Calu3 (cell line): ENCODE results near the gene MMP20. TPM values are rescaled to one million over a fixed set of nuclear protein-coding genes. Genes with fewer than 3 reads are reported as not detected.
A peak's percentile ranks its signal among the peaks of the same experiment; 100 is the strongest.

ENCODE experiments used
- BruUV-seq: library from RNA; stranded (reverse); fragments of 400-500 nt; replicated peaks from 2 replicates; lab custom pipeline; 2021; lab: Mats Ljungman, UMichigan
- CTCF ChIA-PET: fragments of 300-600 bp; sonication (Branson Sonifier 250); formaldehyde crosslinking; loops from one replicate; lab custom pipeline; 2022; ENCODE audit warnings: antibody characterized with exemption; lab: Charles Lee
- DNase-seq: peaks from one replicate; pipeline ENCODE4 v3.0.0; 2022
- H3K27ac Mint-ChIP-seq: one replicate; pipeline ENCODE4 v1.8.0; 2022; ENCODE audit warnings: mixed read lengths; ENCODE audit not compliant: unreplicated experiment
- H3K27me3 Mint-ChIP-seq: one replicate; pipeline ENCODE4 v1.8.0; 2022; ENCODE audit warnings: mixed read lengths; ENCODE audit not compliant: unreplicated experiment
- H3K36me3 Mint-ChIP-seq: one replicate; pipeline ENCODE4 v1.8.0; 2022; ENCODE audit warnings: mild to moderate bottlenecking, moderate library complexity, mixed read lengths; ENCODE audit not compliant: insufficient read depth, unreplicated experiment
- H3K4me1 Mint-ChIP-seq: one replicate; pipeline ENCODE4 v1.8.0; 2022; ENCODE audit warnings: mild to moderate bottlenecking, low read depth, mixed read lengths; ENCODE audit not compliant: unreplicated experiment
- H3K4me3 Mint-ChIP-seq: one replicate; pipeline ENCODE4 v1.8.0; 2022; ENCODE audit warnings: mild to moderate bottlenecking, low read depth, moderate library complexity, mixed read lengths; ENCODE audit not compliant: unreplicated experiment
- H3K9me3 Mint-ChIP-seq: one replicate; pipeline ENCODE4 v1.8.0; 2022; ENCODE audit warnings: low read depth, mixed read lengths; ENCODE audit not compliant: unreplicated experiment
- CTCF ChIP-seq: fragments of 200-600 bp; IDR thresholded peaks from one replicate; pipeline ENCODE4 v1.8.0; 2022; ENCODE audit warnings: antibody characterized with exemption; ENCODE audit not compliant: unreplicated experiment
- intact Hi-C: fragments of 100-400 bp; cut with micrococcal nuclease; formaldehyde crosslinking; loops from one replicate; pipeline ENCODE4 v1.10.0; 2022; ENCODE audit not compliant: unreplicated experiment
- total RNA-seq: library from RNA; stranded (reverse); gene quantifications from 2 replicates; pipeline ENCODE4 v1.2.3, GENCODE V29; 2022

Gene MMP20
- total RNA-seq, 1 experiment from 2014 or later, result not detected

- Mint-ChIP-seq H3K27me3 (no peaks in the 10 kb centered on the region), H3K9me3 (peaks cover 3% of the 10 kb centered on the region), H3K4me3 (no peak overlapping the region), H3K4me1 (peaks cover 41% of the 10 kb centered on the region), H3K27ac (no peak overlapping the region), H3K36me3 (no peaks in the 10 kb centered on the region)
- TF ChIP-seq CTCF, result no peak
- no peak for DNase-seq
- BruUV-seq, result no TSS peak
- intact Hi-C loops, result no loop called here
- CTCF ChIA-PET, result no interaction called here
Observed at GRCh38 chr11:102608699-102609098, 16.4 kb downstream of the MMP20 start.

GRCh38 chr11:102604875-102605274, 20.3 kb downstream of the MMP20 start:
- Mint-ChIP-seq H3K4me1 (peaks cover 48% of the 10 kb centered on the region), H3K4me3 (no peak overlapping the region), H3K27me3 (no peaks in the 10 kb centered on the region), H3K9me3 (peaks cover 3% of the 10 kb centered on the region), H3K36me3 (peaks cover 10% of the 10 kb centered on the region), H3K27ac (no peak overlapping the region)
- DNase-seq, result no peak
- intact Hi-C loops, result no loop called here
- CTCF ChIA-PET, result interaction anchor here (0.6 kb wide), 2 partner anchors 178 to 1155 kb away, joined by 3 to 5 read pairs; no protein-coding TSS in a partner anchor
- TF ChIP-seq CTCF, result no peak
- BruUV-seq, result no TSS peak

GRCh38 chr11:102604011-102604410, 21.1 kb downstream of the MMP20 start:
- Mint-ChIP-seq H3K4me3 (no peak overlapping the region), H3K27ac (peak overlapping the region; percentile 60), H3K9me3 (peaks cover 3% of the 10 kb centered on the region), H3K4me1 (peaks cover 54% of the 10 kb centered on the region), H3K27me3 (no peaks in the 10 kb centered on the region), H3K36me3 (peaks cover 15% of the 10 kb centered on the region)
- intact Hi-C loops, result no loop called here
- no peak for TF ChIP-seq CTCF
- BruUV-seq, result no TSS peak
- DNase-seq, result no peak
- CTCF ChIA-PET, result interaction anchor here (0.5 to 1.7 kb wide), 2 partner anchors 74 to 659 kb away, joined by 3 to 4 read pairs; partner anchors contain the start of gene MMP7

- CTCF ChIA-PET, result interaction anchor here (1.4 to 1.7 kb wide), 2 partner anchors 9 to 73 kb away, joined by 4 read pairs; partner anchors contain the start of gene MMP7
- BruUV-seq, result no TSS peak
- H3K36me3 Mint-ChIP-seq, result peaks cover 17% of the 10 kb centered on the region
- H3K9me3 Mint-ChIP-seq, result peaks cover 3% of the 10 kb centered on the region
- no peak for DNase-seq
- intact Hi-C loops, result no loop called here
- peak overlapping the region; percentile 60 for H3K27ac Mint-ChIP-seq
- peak overlapping the region; percentile 16 for H3K4me3 Mint-ChIP-seq
- peaks cover 54% of the 10 kb centered on the region for H3K4me1 Mint-ChIP-seq
- H3K27me3 Mint-ChIP-seq, result no peaks in the 10 kb centered on the region
- TF ChIP-seq CTCF, result no peak
Observed at GRCh38 chr11:102603576-102603975, 21.6 kb downstream of the MMP20 start.
